C4-2B (cell line): ENCODE data around the gene MTNR1A.

Source experiments
- ZFX ChIP-seq: fragments of 450-650 bp; IDR thresholded peaks from 2 replicates; pipeline ENCODE4 v1.6.1; 2017
- TF ChIP-seq, protein P1 (sequence below): fragments of 450-650 bp; conservative IDR thresholded peaks from 2 replicates; pipeline ENCODE4 v1.5.1; 2017; ENCODE audit warnings: mild to moderate bottlenecking

DNA sequence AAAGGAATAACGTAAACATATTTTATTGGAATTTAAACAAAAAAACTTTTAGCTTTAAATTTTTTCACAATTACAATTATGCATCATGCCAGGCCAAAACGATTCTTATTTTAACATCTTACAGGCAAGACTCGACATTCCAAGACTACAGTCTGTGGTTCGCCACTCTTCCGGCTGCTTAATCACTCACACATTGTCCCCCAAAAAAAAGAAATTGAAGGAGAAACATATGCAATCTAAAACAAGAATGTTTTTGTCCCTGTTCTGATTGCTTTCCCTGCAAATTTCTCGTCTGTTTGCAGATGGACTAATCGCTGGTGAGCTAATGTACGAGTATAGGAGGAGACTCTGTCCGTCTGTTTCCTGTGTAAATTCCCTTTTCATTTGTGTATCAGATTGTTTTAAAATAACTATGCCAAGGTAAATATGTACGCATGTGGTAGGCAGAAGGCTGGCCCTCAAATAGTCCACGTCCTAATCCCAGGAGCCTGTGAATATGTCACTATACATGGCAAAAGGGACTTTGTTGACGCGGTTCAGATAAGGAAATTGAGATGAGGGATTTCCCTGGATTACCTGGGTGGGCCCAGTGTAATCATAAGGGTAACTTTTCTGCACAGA lies 37.7 kb upstream of the MTNR1A start:
- TF ChIP-seq, protein P1, sequence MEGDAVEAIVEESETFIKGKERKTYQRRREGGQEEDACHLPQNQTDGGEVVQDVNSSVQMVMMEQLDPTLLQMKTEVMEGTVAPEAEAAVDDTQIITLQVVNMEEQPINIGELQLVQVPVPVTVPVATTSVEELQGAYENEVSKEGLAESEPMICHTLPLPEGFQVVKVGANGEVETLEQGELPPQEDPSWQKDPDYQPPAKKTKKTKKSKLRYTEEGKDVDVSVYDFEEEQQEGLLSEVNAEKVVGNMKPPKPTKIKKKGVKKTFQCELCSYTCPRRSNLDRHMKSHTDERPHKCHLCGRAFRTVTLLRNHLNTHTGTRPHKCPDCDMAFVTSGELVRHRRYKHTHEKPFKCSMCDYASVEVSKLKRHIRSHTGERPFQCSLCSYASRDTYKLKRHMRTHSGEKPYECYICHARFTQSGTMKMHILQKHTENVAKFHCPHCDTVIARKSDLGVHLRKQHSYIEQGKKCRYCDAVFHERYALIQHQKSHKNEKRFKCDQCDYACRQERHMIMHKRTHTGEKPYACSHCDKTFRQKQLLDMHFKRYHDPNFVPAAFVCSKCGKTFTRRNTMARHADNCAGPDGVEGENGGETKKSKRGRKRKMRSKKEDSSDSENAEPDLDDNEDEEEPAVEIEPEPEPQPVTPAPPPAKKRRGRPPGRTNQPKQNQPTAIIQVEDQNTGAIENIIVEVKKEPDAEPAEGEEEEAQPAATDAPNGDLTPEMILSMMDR = no peak
- no peak for TF ChIP-seq ZFX
